Measurements from ENCODE around the gene FBXO17. TPM values are rescaled to one million over a fixed set of nuclear protein-coding genes. Genes with fewer than 3 reads are reported as not detected.
A peak's percentile ranks its signal among the peaks of the same experiment; 100 is the strongest.
"Not testable (repeated sequence)": the region's sequence is repeated elsewhere in the genome, so short reads cannot be mapped to it uniquely, and the experiment has no call there.

The FBXO17 gene
- total RNA-seq, 2 donors from 2014 or later, result 1.1 to 3.3 TPM

- ATAC-seq (peak; percentile 89), DNase-seq (peak; percentile 84 to 85)
- intact Hi-C loops (cut with DNase I, micrococcal nuclease), result no loop called here
These were observed 25.8 kb downstream of the FBXO17 start for GRCh38 chr19:38949580-38950367.

- ATAC-seq, result no peak
- DNase-seq, result no peak
These were observed 29.1 kb downstream of the FBXO17 start for GRCh38 chr19:38946229-38947010.

GRCh38 chr19:38945562-38946228 lies 29.8 kb downstream of the FBXO17 start:
- DNase-seq (no peak), ATAC-seq (no peak)
- intact Hi-C loops (cut with DNase I, micrococcal nuclease), result no loop called here

More at GRCh38 chr19:38946229-38947010, 29.1 kb downstream of the FBXO17 start:
- intact Hi-C loops (cut with DNase I, micrococcal nuclease), result no loop called here

- DNase-seq, result no peak
- ATAC-seq, result no peak
These were observed 30.5 kb downstream of the FBXO17 start for GRCh38 chr19:38944981-38945506.

GRCh38 chr19:38942471-38943181 lies 32.9 kb downstream of the FBXO17 start:
- no peak for DNase-seq
- no peak for ATAC-seq
- intact Hi-C loops (cut with DNase I, micrococcal nuclease), result no loop called here

More at GRCh38 chr19:38944981-38945506, 30.5 kb downstream of the FBXO17 start:
- intact Hi-C loops (cut with DNase I, micrococcal nuclease), result no loop called here

- intact Hi-C loops (cut with DNase I, micrococcal nuclease), result no loop called here
- ATAC-seq (no peak), DNase-seq (no peak)
These were observed 33.6 kb downstream of the FBXO17 start for GRCh38 chr19:38941979-38942378.

GRCh38 chr19:38941466-38941865 lies 34.1 kb downstream of the FBXO17 start:
- DNase-seq; intact Hi-C loops (cut with DNase I, micrococcal nuclease); ATAC-seq: not testable (repeated sequence)

GRCh38 chr19:38939957-38940356 lies 35.6 kb downstream of the FBXO17 start:
- intact Hi-C loops (cut with DNase I, micrococcal nuclease), result no loop called here
- DNase-seq (no peak), ATAC-seq (no peak)

GRCh38 chr19:38933544-38933943 lies 42.0 kb downstream of the FBXO17 start:
- intact Hi-C loops (cut with DNase I, micrococcal nuclease), result no loop called here
- ATAC-seq, result no peak
- DNase-seq, result no peak

- intact Hi-C loops (cut with DNase I, micrococcal nuclease), result no loop called here
- ATAC-seq (no peak), DNase-seq (peak in 1 of 2 donors; percentile 17)
These were observed 42.9 kb downstream of the FBXO17 start for GRCh38 chr19:38932425-38933179.

- ATAC-seq, result no peak
- DNase-seq, result no peak
- intact Hi-C loops (cut with DNase I, micrococcal nuclease), result no loop called here
These were observed 44.1 kb downstream of the FBXO17 start for GRCh38 chr19:38931521-38931793.

- ATAC-seq, result peak; percentile 96
- intact Hi-C loops (cut with DNase I, micrococcal nuclease), result no loop called here
These were observed 44.6 kb downstream of the FBXO17 start, which contains the start of gene MRPS12 for GRCh38 chr19:38930776-38931520. Gene MRPS12 (plus strand): TSS chr19:38930944. CDS start chr19:38931295, 351 bp downstream.

GRCh38 chr19:38929929-38930775 lies 45.4 kb downstream of the FBXO17 start, which contains the start of gene SARS2:
Gene SARS2 (minus strand): TSS chr19:38930763. CDS start chr19:38930736, 27 bp downstream.
- intact Hi-C loops (cut with DNase I, micrococcal nuclease), result loop anchor here in 1 of 2 donors (10.0 kb wide), 1 partner anchor 535 kb away; no protein-coding TSS in a partner anchor
- ATAC-seq, result peak; percentile 80
- DNase-seq, result peak; percentile 88 to 95

More at GRCh38 chr19:38930776-38931520, 44.6 kb downstream of the FBXO17 start, which contains the start of gene MRPS12:
- DNase-seq, result peak; percentile 99

- intact Hi-C loops (cut with DNase I, micrococcal nuclease), result loop anchor here in 1 of 2 donors (10.0 kb wide), 1 partner anchor 534 kb away; no protein-coding TSS in a partner anchor
- no peak for DNase-seq
- ATAC-seq, result no peak
These were observed 47.0 kb downstream of the FBXO17 start for GRCh38 chr19:38928391-38929001.

- intact Hi-C loops (cut with DNase I, micrococcal nuclease), result loop anchor here in 1 of 2 donors (10.0 kb wide), 1 partner anchor 530 kb away; no protein-coding TSS in a partner anchor
- DNase-seq, result no peak
- no peak for ATAC-seq
These were observed 51.2 kb downstream of the FBXO17 start for GRCh38 chr19:38924388-38924787.
